Endodermal cell (in vitro differentiated cells): ENCODE data around the gene LRRC9. TPM values are rescaled to one million over a fixed set of nuclear protein-coding genes. Genes with fewer than 3 reads are reported as not detected.

Source experiments
- DNase-seq: peaks from one replicate; pipeline ENCODE4 v3.0.0-alpha.2; 2017
- H3K27ac ChIP-seq: 2 replicates; pipeline ENCODE4 v1.5.1; 2013; ENCODE audit warnings: mild to moderate bottlenecking, low read depth, low read length, moderate library complexity
- H3K27me3 ChIP-seq: 2 replicates; pipeline ENCODE4 v1.6.1; 2013; ENCODE audit warnings: mild to moderate bottlenecking, low read length, moderate library complexity; ENCODE audit not compliant: insufficient read depth, control insufficient read depth, poor library complexity, severe bottlenecking
- H3K36me3 ChIP-seq: 2 replicates; pipeline ENCODE4 v1.7.0; 2013; ENCODE audit warnings: mild to moderate bottlenecking, low read length, moderate library complexity; ENCODE audit not compliant: control insufficient read depth, insufficient read depth
- H3K4me1 ChIP-seq: one replicate; pipeline ENCODE4 v1.7.0; 2013; ENCODE audit warnings: low read length; ENCODE audit not compliant: control insufficient read depth, insufficient read depth
- H3K4me3 ChIP-seq: 2 replicates; pipeline ENCODE4 v1.5.1; 2013; ENCODE audit warnings: mild to moderate bottlenecking, low read length, moderate library complexity
- H3K9ac ChIP-seq: 2 replicates; pipeline ENCODE4 v1.6.1; 2013; ENCODE audit warnings: mild to moderate bottlenecking, low read length, moderate library complexity; ENCODE audit not compliant: poor library complexity, severe bottlenecking; ENCODE audit errors: extremely low read depth
- H3K9me3 ChIP-seq: 2 replicates; pipeline ENCODE4 v1.6.1; 2013; ENCODE audit warnings: mild to moderate bottlenecking, low read length, moderate library complexity; ENCODE audit not compliant: control insufficient read depth
- H3K27ac Mint-ChIP-seq: 2 replicates; pipeline ENCODE4 v1.8.0; 2020; ENCODE audit warnings: mixed read lengths
- H3K27me3 Mint-ChIP-seq: 2 replicates; pipeline ENCODE4 v1.8.0; 2021; ENCODE audit warnings: mild to moderate bottlenecking, mixed read lengths; ENCODE audit not compliant: insufficient read depth
- H3K36me3 Mint-ChIP-seq: 2 replicates; pipeline ENCODE4 v1.8.0; 2020; ENCODE audit warnings: low read depth, mixed read lengths
- H3K4me1 Mint-ChIP-seq: 2 replicates; pipeline ENCODE4 v1.8.0; 2020; ENCODE audit warnings: mixed read lengths
- H3K4me3 Mint-ChIP-seq: 2 replicates; pipeline ENCODE4 v1.8.0; 2020; ENCODE audit warnings: mild to moderate bottlenecking, moderate library complexity, mixed read lengths
- H3K9me3 Mint-ChIP-seq: 2 replicates; pipeline ENCODE4 v1.8.0; 2020; ENCODE audit warnings: mild to moderate bottlenecking, mixed read lengths
- WGBS, 2 experiments: methylation state at CpG; one replicate each; pipeline versions ENCODE4 v1.1.5 to v1.1.7; 2013; ENCODE audit warnings: missing lambda C conversion rate in 2 of 2, mixed read lengths in 1 of 2; ENCODE audit not compliant: insufficient coverage in 1 of 2, insufficient read length in 1 of 2; 5-methylcytosine and 5-hydroxymethylcytosine counted together
- total RNA-seq, 2 donors: library from RNA; stranded (reverse); fragmentation: NEBNext Ultra II Directional in 1 of 2; extraction: Animal tissue kit (Norgen Biotek cat#: 25700) in 1 of 2; gene quantifications; 2 replicates in 1 of 2; 3 replicates in 1 of 2; pipeline ENCODE4 v1.2.1, GENCODE V29; 2021
- TF ChIP-seq, protein P1 (sequence below): fragments of 200-600 bp; sonication (generic); conservative IDR thresholded peaks from 2 replicates; pipeline ENCODE4 v1.5.0; 2021; ENCODE audit warnings: antibody characterized with exemption, mild to moderate bottlenecking

Gene LRRC9
- total RNA-seq, 2 donors from 2014 or later, result 3.0 to 3.5 TPM

DNA sequence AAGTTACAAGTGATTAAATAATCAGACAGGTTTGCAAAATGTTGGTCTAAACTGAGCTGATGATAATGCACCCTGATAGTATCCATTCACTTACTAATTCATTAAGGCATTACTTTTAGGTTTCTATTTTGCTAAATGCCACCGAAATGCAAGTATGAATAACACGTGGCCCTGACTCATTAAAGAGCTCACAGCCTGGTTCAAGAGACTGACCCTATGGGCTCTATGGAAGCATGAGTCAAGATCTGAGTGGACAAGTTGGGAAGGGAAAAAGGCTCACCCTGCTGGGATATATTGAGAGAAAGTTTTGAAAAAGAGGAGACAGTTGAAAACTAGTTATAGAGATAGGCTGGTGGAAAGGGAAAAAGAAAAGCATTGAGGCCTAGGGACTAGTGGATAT, 14.8 kb upstream of the LRRC9 start:
- 86 to 100% methylated on average over 2 of the region's 2 CpGs for WGBS, 2 experiments
- H3K36me3 ChIP-seq, result no peaks in the 10 kb centered on the region
- H3K27me3 ChIP-seq, result no peaks in the 10 kb centered on the region
- no peak overlapping the region for H3K4me3 Mint-ChIP-seq
- no peak for DNase-seq
- TF ChIP-seq, protein P1, sequence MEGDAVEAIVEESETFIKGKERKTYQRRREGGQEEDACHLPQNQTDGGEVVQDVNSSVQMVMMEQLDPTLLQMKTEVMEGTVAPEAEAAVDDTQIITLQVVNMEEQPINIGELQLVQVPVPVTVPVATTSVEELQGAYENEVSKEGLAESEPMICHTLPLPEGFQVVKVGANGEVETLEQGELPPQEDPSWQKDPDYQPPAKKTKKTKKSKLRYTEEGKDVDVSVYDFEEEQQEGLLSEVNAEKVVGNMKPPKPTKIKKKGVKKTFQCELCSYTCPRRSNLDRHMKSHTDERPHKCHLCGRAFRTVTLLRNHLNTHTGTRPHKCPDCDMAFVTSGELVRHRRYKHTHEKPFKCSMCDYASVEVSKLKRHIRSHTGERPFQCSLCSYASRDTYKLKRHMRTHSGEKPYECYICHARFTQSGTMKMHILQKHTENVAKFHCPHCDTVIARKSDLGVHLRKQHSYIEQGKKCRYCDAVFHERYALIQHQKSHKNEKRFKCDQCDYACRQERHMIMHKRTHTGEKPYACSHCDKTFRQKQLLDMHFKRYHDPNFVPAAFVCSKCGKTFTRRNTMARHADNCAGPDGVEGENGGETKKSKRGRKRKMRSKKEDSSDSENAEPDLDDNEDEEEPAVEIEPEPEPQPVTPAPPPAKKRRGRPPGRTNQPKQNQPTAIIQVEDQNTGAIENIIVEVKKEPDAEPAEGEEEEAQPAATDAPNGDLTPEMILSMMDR, result no peak
- no peaks in the 10 kb centered on the region for H3K9me3 ChIP-seq
- no peaks in the 10 kb centered on the region for H3K27me3 Mint-ChIP-seq
- no peak overlapping the region for H3K27ac Mint-ChIP-seq
- peaks cover 8% of the 10 kb centered on the region for H3K4me1 Mint-ChIP-seq
- H3K36me3 Mint-ChIP-seq, result no peaks in the 10 kb centered on the region
- no peaks in the 10 kb centered on the region for H3K9me3 Mint-ChIP-seq
- no peak overlapping the region for H3K27ac ChIP-seq
- H3K9ac ChIP-seq, result no peak overlapping the region
- H3K4me1 ChIP-seq, result no peaks in the 10 kb centered on the region
- no peak overlapping the region for H3K4me3 ChIP-seq

DNA sequence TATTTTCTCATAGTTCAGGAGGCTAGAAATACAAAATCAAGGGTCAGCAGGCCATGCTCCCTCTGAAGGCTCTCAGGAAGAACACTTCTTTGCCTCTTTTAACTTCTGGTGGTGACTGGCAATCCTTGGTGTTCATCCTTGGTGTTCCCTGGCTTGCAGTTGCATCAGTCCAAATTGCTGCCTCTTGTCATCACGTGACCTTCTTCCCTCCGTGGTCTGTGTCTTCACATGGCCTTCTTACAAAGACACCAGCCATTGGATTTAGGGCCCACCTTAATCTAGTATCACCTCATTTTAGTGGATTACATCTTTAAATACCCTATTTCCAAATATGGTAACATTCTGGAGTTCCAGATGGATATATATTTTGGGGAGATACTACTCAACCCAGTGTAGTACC, 7.5 kb upstream of the LRRC9 start:
- Histone ChIP-seq H3K9me3 (no peaks in the 10 kb centered on the region), H3K27ac (no peak overlapping the region), H3K27me3 (no peaks in the 10 kb centered on the region), H3K4me3 (no peak overlapping the region), H3K9ac (no peak overlapping the region), H3K36me3 (peaks cover 12% of the 10 kb centered on the region), H3K4me1 (no peaks in the 10 kb centered on the region)
- Mint-ChIP-seq H3K4me3 (no peak overlapping the region), H3K27me3 (no peaks in the 10 kb centered on the region), H3K4me1 (peaks cover 6% of the 10 kb centered on the region), H3K36me3 (peaks cover 15% of the 10 kb centered on the region), H3K27ac (no peak overlapping the region), H3K9me3 (no peaks in the 10 kb centered on the region)
- 84 to 86% methylated on average over 2 of the region's 2 CpGs for whole genome bisulfite sequencing, 2 experiments
- TF ChIP-seq, protein P1, result no peak
- DNase-seq, result no peak

DNA sequence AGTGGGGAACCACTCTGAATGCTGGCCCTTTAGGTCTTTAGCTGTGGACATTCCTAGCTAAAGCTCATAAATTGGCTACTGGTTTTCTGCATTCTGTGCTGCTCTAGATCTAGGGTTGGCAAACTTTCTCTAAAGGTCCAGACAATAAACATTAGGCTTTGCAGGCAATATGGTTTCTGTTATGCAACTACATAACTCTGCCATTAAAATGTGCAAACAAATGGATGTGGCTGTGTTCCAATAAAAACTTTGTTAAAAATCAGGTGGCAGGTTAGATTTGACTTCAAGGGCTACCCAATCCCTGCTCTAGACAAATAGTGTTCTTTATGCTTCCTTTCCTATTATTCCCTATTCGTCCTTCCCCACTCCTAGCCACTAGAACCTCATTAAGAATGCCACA, 6.8 kb upstream of the LRRC9 start:
- Histone ChIP-seq H3K4me3 (no peak overlapping the region), H3K27me3 (no peaks in the 10 kb centered on the region), H3K36me3 (peaks cover 12% of the 10 kb centered on the region), H3K27ac (no peak overlapping the region), H3K9ac (no peak overlapping the region), H3K4me1 (no peaks in the 10 kb centered on the region), H3K9me3 (no peaks in the 10 kb centered on the region)
- H3K9me3 Mint-ChIP-seq, result no peaks in the 10 kb centered on the region
- no peak for DNase-seq
- H3K27ac Mint-ChIP-seq, result no peak overlapping the region
- peaks cover 6% of the 10 kb centered on the region for H3K4me1 Mint-ChIP-seq
- TF ChIP-seq, protein P1, result no peak
- 82% methylated on average over 1 of the region's 1 CpG; no CpG with 5 or more reads in 1 of the 2 experiments for WGBS, 2 experiments
- no peak overlapping the region for H3K4me3 Mint-ChIP-seq
- peaks cover 15% of the 10 kb centered on the region for H3K36me3 Mint-ChIP-seq
- no peaks in the 10 kb centered on the region for H3K27me3 Mint-ChIP-seq
